Measurements from ENCODE around the gene CD6.
"Not testable (repeated sequence)": the region's sequence is repeated elsewhere in the genome, so short reads cannot be mapped to it uniquely, and the experiment has no call there.

The CD6 gene

DNA sequence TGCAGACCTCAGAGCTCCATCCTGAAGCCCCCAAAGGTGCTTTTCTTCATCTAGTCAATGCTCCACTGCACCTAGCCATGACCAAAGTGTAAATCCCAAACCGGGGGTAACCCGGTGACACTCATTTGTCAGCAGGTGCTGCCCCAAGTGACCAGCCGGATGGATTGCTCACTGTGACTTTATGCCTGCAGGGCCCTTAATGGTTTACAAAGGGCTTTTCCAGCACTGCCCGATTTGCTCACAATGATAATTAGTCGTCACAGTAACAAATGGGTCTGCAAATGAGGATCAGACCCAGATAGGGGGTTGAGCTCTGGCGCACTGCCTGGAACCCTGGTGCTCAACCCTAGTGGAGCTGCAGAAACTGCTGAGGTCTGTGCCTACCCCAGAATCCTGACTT lies 85.1 kb downstream of the CD6 start:
- TF ChIP-seq POLR2A (IDR thresholded peaks at IDR 0.05; ENCODE audit: low read depth, low read length) (no peak), POLR2AphosphoS5 (IDR thresholded peaks at IDR 0.05; ENCODE audit: low read depth, low read length) (no peak), TAF1 (IDR thresholded peaks at IDR 0.05; ENCODE audit: borderline replicate concordance, low read depth, low read length) (no peak)
- DNase-seq (ENCODE audit: insufficient read length) = no peak
- peak; percentile 42 for FAIRE-seq

DNA sequence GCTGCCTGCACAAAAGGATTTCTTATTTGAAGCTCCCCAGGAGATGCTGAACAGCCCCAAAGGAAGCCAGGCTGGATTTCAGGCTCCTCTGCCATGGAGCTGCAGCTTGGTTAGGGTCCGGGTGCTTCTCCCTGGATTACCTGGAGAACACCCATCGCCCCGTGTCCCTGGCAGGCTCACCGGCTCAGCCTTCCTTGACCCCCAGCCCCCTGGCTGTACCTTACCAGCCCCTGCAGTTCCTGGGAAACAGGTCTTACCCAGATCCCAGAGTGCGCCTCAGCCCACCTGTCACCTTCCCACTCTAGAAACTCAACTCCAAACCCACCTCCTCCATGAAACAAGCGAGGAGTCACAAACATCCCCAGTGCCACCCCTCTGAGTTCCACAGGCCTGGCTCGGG lies 85.5 kb downstream of the CD6 start:
- FAIRE-seq = no peak
- TF ChIP-seq POLR2AphosphoS5 (IDR thresholded peaks at IDR 0.05; ENCODE audit: low read depth, low read length) (no peak), POLR2A (IDR thresholded peaks at IDR 0.05; ENCODE audit: low read depth, low read length) (no peak; the same call in 1 of the 2 replicates), TAF1 (IDR thresholded peaks at IDR 0.05; ENCODE audit: borderline replicate concordance, low read depth, low read length) (no peak)
- DNase-seq (ENCODE audit: insufficient read length) = no peak

- no peak for DNase-seq (ENCODE audit: insufficient read length)
- FAIRE-seq = no peak
- TF ChIP-seq POLR2AphosphoS5 (IDR thresholded peaks at IDR 0.05; ENCODE audit: low read depth, low read length) (no peak), POLR2A (IDR thresholded peaks at IDR 0.05; ENCODE audit: low read depth, low read length) (no peak), TAF1 (IDR thresholded peaks at IDR 0.05; ENCODE audit: borderline replicate concordance, low read depth, low read length) (no peak)
Measured at GRCh38 chr11:61057615-61058014, 86.1 kb downstream of the CD6 start.

GRCh38 chr11:61058583-61059259 lies 87.2 kb downstream of the CD6 start:
- DNase-seq (ENCODE audit: insufficient read length) = no peak
- TF ChIP-seq POLR2AphosphoS5 (IDR thresholded peaks at IDR 0.05; ENCODE audit: low read depth, low read length) = no peak
- peak; percentile 9 for FAIRE-seq

GRCh38 chr11:61059260-61059752 lies 87.8 kb downstream of the CD6 start:
- TF ChIP-seq POLR2AphosphoS5 (IDR thresholded peaks at IDR 0.05; ENCODE audit: low read depth, low read length) (no peak), POLR2A (IDR thresholded peaks at IDR 0.05; ENCODE audit: low read depth, low read length) (no peak), TAF1 (IDR thresholded peaks at IDR 0.05; ENCODE audit: borderline replicate concordance, low read depth, low read length) (no peak)
- peak; percentile 76 for FAIRE-seq
- DNase-seq (ENCODE audit: insufficient read length) = no peak

DNA sequence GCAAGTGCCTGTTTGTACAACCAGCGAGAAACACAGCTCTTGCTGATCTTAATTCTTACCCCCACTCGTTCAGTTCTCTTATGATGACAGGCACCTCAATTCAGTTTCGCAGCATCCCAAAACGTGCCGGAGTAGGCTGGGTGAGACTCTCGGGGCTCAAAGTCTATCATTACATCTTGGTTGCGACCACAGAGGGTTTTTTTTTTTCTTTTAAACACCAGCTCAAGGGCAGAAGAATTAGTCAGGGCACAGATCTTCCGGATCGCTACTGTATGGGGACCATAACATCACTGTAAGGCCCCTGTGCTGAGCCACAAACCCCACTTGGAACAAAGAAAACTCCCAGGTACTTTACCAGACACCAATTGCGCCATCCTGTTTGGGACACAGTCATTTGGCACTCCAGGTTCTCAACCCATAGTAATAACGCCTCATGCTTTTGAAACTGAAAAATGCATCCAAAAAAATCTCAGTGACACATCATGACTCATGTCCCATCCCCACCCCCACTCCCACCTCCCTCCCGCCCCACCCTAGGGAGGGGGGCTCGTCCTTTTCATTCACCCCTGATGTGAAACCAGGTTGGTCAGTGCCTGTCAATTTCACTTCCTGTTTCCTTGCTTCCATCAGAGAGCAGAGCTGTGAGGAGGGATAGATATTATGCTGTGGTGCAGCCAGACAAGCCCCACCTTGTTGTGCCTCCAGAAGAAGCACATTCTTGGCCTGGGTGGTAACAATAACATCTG lies 89.8 kb downstream of the CD6 start:
- DNase-seq (ENCODE audit: insufficient read length) (peak; percentile 52), FAIRE-seq (peak; percentile 99)
- peak; percentile 46; the same call in 1 of the 2 replicates for TF ChIP-seq POLR2A (IDR thresholded peaks at IDR 0.05; ENCODE audit: low read depth, low read length)
- no peak for TF ChIP-seq POLR2AphosphoS5 (IDR thresholded peaks at IDR 0.05; ENCODE audit: low read depth, low read length)
- TF ChIP-seq TAF1 (IDR thresholded peaks at IDR 0.05; ENCODE audit: borderline replicate concordance, low read depth, low read length) = no peak

DNA sequence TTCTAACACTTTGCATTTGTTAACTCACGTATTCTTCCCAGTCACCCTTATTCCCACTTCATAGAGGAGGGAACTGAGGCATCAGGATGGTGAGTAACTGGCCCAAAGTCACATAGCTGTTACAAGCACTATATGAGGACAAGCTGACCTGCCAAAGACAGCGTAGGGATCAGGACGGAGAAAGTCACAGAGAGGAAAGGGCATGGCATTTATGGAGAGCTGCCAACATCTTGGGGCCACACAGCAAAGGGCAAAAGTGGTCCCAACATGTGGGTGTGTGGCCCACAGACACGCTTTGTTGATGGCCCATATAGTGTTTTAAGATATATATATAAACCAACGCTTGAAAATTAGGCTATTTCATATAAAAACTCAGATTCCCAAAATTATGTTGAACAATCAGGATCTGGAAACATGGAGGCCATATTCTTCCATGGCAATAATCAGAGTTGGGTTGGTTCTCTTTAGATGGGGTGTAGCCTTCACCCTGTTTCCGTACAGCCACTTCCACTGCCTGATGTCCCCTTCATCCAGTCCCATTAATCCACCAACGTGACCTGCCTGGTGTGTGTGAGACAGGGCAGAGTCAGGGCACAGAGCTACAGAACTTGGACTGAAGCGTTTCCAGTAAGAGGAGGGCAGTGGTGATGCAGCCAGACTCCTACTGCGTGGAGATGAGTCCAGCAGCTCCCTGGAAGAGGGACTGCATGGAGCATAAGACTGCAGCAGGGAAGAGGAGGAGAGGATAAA lies 90.9 kb downstream of the CD6 start:
- FAIRE-seq = peak; percentile 72
- no peak for TF ChIP-seq POLR2A (IDR thresholded peaks at IDR 0.05; ENCODE audit: low read depth, low read length)
- no peak for TF ChIP-seq TAF1 (IDR thresholded peaks at IDR 0.05; ENCODE audit: borderline replicate concordance, low read depth, low read length)
- no peak for TF ChIP-seq POLR2AphosphoS5 (IDR thresholded peaks at IDR 0.05; ENCODE audit: low read depth, low read length)
- DNase-seq (ENCODE audit: insufficient read length) = no peak

GRCh38 chr11:61065236-61065635 lies 93.8 kb downstream of the CD6 start:
- not testable (repeated sequence) for DNase-seq (ENCODE audit: insufficient read length); FAIRE-seq

- FAIRE-seq (peak; percentile 70), DNase-seq (ENCODE audit: insufficient read length) (no peak)
- TF ChIP-seq POLR2A (IDR thresholded peaks at IDR 0.05; ENCODE audit: low read depth, low read length) (no peak), POLR2AphosphoS5 (IDR thresholded peaks at IDR 0.05; ENCODE audit: low read depth, low read length) (no peak), TAF1 (IDR thresholded peaks at IDR 0.05; ENCODE audit: borderline replicate concordance, low read depth, low read length) (no peak)
Measured at GRCh38 chr11:61065955-61066638, 94.6 kb downstream of the CD6 start.

DNA sequence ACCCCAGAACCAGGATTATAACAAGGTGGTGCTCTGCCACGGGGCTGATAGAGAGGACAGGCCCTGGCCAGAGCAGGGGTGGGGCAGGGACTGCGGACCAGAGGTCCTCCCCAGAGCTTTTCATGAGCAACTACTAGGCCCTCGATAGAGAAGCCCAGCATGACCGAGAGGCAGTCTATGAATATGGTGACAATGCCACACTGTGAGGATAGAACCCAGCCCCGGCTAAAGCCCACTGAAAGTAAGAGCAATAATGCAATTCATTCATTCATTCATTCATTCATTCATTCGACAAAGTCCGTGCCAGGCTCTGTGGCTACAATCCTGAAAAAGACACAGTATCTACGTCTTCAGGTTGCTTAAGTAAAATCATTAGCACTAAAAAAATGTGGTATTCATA lies 95.2 kb downstream of the CD6 start:
- no peak for TF ChIP-seq POLR2A (IDR thresholded peaks at IDR 0.05; ENCODE audit: low read depth, low read length)
- TF ChIP-seq TAF1 (IDR thresholded peaks at IDR 0.05; ENCODE audit: borderline replicate concordance, low read depth, low read length) = no peak
- no peak for TF ChIP-seq POLR2AphosphoS5 (IDR thresholded peaks at IDR 0.05; ENCODE audit: low read depth, low read length)
- DNase-seq (ENCODE audit: insufficient read length) (no peak), FAIRE-seq (no peak)

DNA sequence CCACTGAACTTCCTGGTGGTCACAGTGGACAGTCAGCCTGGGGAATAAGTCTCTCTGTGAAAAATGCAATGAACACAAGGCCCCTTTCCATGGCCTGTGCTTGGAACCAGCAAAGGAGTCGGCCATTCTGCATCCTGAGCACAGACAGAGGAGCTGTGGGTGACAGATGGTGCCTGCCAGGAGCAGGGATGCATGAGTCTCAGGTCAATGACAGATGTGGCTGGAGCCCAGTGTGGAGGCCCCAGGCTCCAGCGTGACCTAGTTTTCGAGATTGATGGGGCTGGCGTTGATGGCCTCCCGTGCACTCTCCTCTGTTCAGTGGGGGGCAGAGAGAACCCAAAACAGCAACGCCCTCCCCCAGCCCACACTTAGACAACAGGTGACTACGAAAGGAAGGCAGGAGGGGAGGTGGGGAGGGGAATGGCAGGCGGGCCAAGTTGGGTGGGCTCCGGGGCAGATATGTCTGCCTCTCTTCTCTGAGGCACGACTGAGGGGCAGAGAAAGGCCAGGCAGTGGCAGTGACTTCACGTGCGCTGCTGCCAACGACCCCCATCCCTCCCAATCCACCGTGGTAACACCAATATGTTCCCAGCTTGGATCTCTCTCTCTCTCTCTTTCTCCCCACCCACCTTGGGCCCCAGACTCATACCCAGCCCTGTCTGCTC lies 96.4 kb downstream of the CD6 start:
- TF ChIP-seq POLR2AphosphoS5 (IDR thresholded peaks at IDR 0.05; ENCODE audit: low read depth, low read length) = no peak
- FAIRE-seq (no peak), DNase-seq (ENCODE audit: insufficient read length) (no peak)
